Neural crest cell (in vitro differentiated cells): ENCODE measurements around the gene ASAP3. TPM values are rescaled to one million over a fixed set of nuclear protein-coding genes. Genes with fewer than 3 reads are reported as not detected.

ENCODE experiments used
- DNase-seq: peaks from one replicate; pipeline ENCODE4 v3.0.0; 2021; ENCODE audit warnings: low read depth, mixed read lengths, low spot score
- H3K27ac Mint-ChIP-seq: one replicate; pipeline ENCODE4 v1.8.0; 2021; ENCODE audit warnings: mild to moderate bottlenecking, mixed read lengths; ENCODE audit not compliant: unreplicated experiment
- H3K27me3 Mint-ChIP-seq: 2 replicates; pipeline ENCODE4 v1.8.0; 2021; ENCODE audit warnings: low read depth, mild to moderate bottlenecking, mixed read lengths
- H3K36me3 Mint-ChIP-seq: 2 replicates; pipeline ENCODE4 v1.8.0; 2021; ENCODE audit warnings: low read depth, mild to moderate bottlenecking, mixed read lengths
- H3K4me1 Mint-ChIP-seq: 2 replicates; pipeline ENCODE4 v1.8.0; 2021; ENCODE audit warnings: mixed read lengths
- H3K4me3 Mint-ChIP-seq: one replicate; pipeline ENCODE4 v1.8.0; 2021; ENCODE audit warnings: mild to moderate bottlenecking, mixed read lengths
- H3K9me3 Mint-ChIP-seq: 2 replicates; pipeline ENCODE4 v1.8.0; 2021; ENCODE audit warnings: mixed read lengths
- total RNA-seq: library from RNA; stranded (reverse); gene quantifications from 2 replicates; pipeline ENCODE4 v1.2.1, GENCODE V29; 2021
- TF ChIP-seq, protein P1 (sequence below): fragments of 200-600 bp; sonication (generic); conservative IDR thresholded peaks from 2 replicates; pipeline ENCODE4 v1.5.0; 2021; ENCODE audit warnings: antibody characterized with exemption, mild to moderate bottlenecking

ASAP3 gene
- total RNA-seq, 1 donor from 2014 or later: 45.8 TPM

DNA sequence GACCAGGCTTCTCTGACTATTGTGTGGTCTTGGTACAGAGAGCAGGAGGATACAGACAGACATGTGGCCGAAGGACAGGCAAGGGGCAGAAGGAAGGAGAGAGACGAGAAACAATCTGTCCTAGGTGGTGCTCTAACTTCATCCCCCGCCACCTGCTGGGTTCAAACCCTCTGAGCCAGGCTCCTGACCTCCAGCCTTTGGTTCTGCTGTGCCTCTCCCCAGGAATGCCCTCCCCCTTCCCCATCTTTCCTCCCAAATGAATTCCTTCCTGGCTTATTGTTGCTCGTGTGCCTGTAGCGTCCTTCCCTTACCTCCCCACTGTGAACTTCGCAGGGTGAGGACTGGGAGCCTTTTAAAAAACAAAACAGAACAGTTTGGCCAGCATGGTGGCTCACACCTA lies 64.8 kb downstream of the ASAP3 start:
- Mint-ChIP-seq H3K27ac (no peak overlapping the region), H3K4me3 (no peak overlapping the region), H3K36me3 (no peaks in the 10 kb centered on the region), H3K4me1 (peaks cover 24% of the 10 kb centered on the region), H3K27me3 (peaks cover 39% of the 10 kb centered on the region), H3K9me3 (no peaks in the 10 kb centered on the region)
- TF ChIP-seq, protein P1, sequence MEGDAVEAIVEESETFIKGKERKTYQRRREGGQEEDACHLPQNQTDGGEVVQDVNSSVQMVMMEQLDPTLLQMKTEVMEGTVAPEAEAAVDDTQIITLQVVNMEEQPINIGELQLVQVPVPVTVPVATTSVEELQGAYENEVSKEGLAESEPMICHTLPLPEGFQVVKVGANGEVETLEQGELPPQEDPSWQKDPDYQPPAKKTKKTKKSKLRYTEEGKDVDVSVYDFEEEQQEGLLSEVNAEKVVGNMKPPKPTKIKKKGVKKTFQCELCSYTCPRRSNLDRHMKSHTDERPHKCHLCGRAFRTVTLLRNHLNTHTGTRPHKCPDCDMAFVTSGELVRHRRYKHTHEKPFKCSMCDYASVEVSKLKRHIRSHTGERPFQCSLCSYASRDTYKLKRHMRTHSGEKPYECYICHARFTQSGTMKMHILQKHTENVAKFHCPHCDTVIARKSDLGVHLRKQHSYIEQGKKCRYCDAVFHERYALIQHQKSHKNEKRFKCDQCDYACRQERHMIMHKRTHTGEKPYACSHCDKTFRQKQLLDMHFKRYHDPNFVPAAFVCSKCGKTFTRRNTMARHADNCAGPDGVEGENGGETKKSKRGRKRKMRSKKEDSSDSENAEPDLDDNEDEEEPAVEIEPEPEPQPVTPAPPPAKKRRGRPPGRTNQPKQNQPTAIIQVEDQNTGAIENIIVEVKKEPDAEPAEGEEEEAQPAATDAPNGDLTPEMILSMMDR: no peak
- DNase-seq: no peak

GRCh38 chr1:23417570-23417969 lies 66.4 kb downstream of the ASAP3 start:
- Mint-ChIP-seq H3K4me1 (peaks cover 17% of the 10 kb centered on the region), H3K27ac (no peak overlapping the region), H3K27me3 (peaks cover 23% of the 10 kb centered on the region), H3K4me3 (no peak overlapping the region), H3K9me3 (no peaks in the 10 kb centered on the region), H3K36me3 (no peaks in the 10 kb centered on the region)
- TF ChIP-seq, protein P1: no peak
- DNase-seq: no peak

DNA sequence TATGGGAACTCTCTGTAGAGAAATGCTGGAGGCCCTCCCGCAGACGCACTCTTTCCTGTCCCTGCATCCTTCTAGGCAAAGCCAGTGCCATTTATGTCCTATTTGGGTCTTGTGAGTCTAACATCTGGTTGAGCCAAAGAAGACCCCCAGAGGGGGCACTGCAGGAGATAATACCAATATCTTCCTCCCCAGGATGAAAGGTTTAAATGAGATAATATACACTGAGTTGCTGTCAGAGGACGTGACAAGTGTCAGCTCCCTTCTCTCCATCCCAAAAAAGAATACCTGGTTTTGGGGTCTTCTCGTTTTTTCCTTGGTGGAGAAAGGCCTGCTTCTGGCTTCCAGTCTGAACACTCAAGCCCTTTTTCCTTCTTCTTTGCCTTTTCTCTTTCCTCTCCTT lies 67.0 kb downstream of the ASAP3 start:
- Mint-ChIP-seq H3K27me3 (peaks cover 17% of the 10 kb centered on the region), H3K9me3 (no peaks in the 10 kb centered on the region)
- TF ChIP-seq, protein P1: no peak

GRCh38 chr1:23408797-23409290 lies 75.1 kb downstream of the ASAP3 start:
- no peak for DNase-seq
- H3K4me3 Mint-ChIP-seq: no peak overlapping the region
- no peaks in the 10 kb centered on the region for H3K9me3 Mint-ChIP-seq
- no peak overlapping the region for H3K27ac Mint-ChIP-seq
- H3K27me3 Mint-ChIP-seq: no peaks in the 10 kb centered on the region
- TF ChIP-seq, protein P1: no peak
- no peaks in the 10 kb centered on the region for H3K36me3 Mint-ChIP-seq
- peaks cover 6% of the 10 kb centered on the region for H3K4me1 Mint-ChIP-seq

More for the DNA sequence above, 67.0 kb downstream of the ASAP3 start:
- H3K36me3 Mint-ChIP-seq: no peaks in the 10 kb centered on the region
- no peak overlapping the region for H3K27ac Mint-ChIP-seq
- peaks cover 14% of the 10 kb centered on the region for H3K4me1 Mint-ChIP-seq
- no peak for DNase-seq
- H3K4me3 Mint-ChIP-seq: no peak overlapping the region

DNA sequence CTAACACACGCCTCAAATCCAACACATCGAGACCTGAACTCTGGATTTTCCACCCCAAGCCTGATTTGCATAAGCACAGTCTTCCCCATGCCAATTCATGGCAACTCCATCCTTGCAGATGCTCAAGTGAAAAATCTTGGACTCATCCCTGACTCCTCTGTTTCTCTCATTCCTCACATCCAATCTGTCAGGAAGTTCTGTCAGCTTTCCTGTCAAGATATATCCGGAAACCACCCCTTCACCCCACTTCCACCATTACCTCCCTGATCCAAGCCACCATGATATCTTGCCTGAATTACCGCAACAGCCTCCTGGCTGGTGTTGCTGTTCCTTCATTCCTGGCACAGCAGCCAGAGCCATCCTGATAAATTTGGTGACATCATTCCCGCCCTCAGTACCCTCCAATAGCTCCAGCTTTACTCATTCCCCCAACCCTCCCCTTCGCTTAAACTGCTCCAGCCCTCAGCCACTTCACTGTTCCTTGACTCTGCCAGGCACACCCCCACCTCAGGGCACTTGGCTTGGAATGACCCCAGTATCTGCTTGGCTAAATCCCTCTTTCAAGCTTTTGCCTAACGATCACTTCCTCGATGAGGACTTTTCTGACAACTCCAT lies 76.9 kb downstream of the ASAP3 start:
- no peak overlapping the region for H3K4me3 Mint-ChIP-seq
- H3K27me3 Mint-ChIP-seq: no peaks in the 10 kb centered on the region
- TF ChIP-seq, protein P1: no peak
- peaks cover 14% of the 10 kb centered on the region for H3K4me1 Mint-ChIP-seq
- H3K36me3 Mint-ChIP-seq: no peaks in the 10 kb centered on the region
- no peaks in the 10 kb centered on the region for H3K9me3 Mint-ChIP-seq
- H3K27ac Mint-ChIP-seq: no peak overlapping the region
- no peak for DNase-seq
